Loucy (cell line): Measurements from ENCODE around the gene MEAF6.

Source experiments
- EZH2phosphoT487 ChIP-seq: fragments of 200-600 bp; IDR thresholded peaks from 2 replicates; pipeline ENCODE4 v1.6.1; 2018; ENCODE audit warnings: antibody characterized with exemption, mild to moderate bottlenecking, moderate library complexity, borderline replicate concordance
- TF ChIP-seq, protein P1 (sequence below): fragments of 200-600 bp; sonication (generic); conservative IDR thresholded peaks from 2 replicates; pipeline ENCODE4 v1.5.1; 2014; ENCODE audit warnings: mild to moderate bottlenecking, antibody characterized with exemption, low read length

DNA sequence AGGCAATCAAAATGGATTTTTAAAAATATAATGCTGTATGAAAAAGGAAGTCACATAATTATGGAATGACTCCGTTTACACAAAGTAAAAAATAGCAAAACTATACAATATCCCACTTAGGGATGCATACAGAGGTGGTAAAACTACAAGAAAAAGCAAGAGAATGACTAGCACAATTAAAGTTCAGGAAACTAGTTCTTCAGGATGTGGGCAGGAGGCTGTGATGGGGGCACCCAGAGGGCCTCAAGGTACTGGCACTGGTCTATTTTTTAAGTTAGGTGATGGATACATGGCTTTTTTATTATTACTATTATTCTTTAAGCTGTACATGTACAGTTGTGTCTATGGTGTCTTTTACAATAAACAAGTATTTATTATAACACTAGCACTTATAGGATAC, 41.6 kb downstream of the MEAF6 start:
- TF ChIP-seq, protein P1, sequence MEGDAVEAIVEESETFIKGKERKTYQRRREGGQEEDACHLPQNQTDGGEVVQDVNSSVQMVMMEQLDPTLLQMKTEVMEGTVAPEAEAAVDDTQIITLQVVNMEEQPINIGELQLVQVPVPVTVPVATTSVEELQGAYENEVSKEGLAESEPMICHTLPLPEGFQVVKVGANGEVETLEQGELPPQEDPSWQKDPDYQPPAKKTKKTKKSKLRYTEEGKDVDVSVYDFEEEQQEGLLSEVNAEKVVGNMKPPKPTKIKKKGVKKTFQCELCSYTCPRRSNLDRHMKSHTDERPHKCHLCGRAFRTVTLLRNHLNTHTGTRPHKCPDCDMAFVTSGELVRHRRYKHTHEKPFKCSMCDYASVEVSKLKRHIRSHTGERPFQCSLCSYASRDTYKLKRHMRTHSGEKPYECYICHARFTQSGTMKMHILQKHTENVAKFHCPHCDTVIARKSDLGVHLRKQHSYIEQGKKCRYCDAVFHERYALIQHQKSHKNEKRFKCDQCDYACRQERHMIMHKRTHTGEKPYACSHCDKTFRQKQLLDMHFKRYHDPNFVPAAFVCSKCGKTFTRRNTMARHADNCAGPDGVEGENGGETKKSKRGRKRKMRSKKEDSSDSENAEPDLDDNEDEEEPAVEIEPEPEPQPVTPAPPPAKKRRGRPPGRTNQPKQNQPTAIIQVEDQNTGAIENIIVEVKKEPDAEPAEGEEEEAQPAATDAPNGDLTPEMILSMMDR, result no peak
- no peak for TF ChIP-seq EZH2phosphoT487
